GM19455 (cell line): ENCODE results near the gene FGD2.
"Not testable (repeated sequence)": the region's sequence is repeated elsewhere in the genome, so short reads cannot be mapped to it uniquely, and the experiment has no call there.

Experiments used
- ATAC-seq: cut with Tn5 transposase; IDR thresholded peaks from one replicate; pipeline ENCODE4 v1.9.1; 2021; ENCODE audit not compliant: unreplicated experiment

The FGD2 gene

DNA sequence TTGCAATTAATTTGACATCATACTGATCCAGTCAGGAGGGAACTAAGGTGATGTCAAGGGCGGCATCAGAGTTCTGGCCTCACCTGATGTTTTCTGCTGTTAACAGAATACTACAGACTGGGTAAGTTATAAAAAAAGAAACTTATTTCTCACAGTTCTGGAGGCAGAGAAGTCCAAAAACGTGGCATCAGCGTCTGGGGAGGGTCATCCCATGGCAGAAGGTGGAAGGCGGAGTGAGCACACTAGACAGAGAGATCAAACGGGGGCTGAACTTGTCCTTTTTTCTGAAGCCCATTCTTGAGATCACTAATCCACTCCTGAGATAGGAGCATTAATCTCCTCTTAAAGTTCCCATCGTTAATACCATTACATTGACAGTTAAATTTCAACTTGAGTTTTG is 16.2 kb upstream of the FGD2 start:
- no peak for ATAC-seq

DNA sequence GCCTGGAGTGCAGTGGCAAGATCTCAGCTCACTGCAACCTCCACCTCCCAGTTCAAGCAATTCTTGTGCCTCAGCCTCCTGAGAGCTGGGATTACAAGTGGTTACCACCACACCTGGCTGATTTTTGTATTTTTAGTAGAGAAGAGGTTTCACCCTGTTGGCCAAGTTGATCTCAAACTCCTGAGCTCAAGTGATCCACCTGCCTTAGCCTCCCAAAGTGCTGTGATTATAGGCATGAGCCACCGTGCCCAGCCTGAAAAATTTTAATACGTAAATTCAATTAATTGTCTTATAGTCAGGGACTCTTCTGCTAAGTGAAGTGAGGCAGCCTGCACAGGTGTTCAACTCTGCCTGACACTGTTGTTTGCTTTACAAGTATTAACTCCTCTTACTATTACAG is 15.1 kb upstream of the FGD2 start:
- ATAC-seq: not testable (repeated sequence)

DNA sequence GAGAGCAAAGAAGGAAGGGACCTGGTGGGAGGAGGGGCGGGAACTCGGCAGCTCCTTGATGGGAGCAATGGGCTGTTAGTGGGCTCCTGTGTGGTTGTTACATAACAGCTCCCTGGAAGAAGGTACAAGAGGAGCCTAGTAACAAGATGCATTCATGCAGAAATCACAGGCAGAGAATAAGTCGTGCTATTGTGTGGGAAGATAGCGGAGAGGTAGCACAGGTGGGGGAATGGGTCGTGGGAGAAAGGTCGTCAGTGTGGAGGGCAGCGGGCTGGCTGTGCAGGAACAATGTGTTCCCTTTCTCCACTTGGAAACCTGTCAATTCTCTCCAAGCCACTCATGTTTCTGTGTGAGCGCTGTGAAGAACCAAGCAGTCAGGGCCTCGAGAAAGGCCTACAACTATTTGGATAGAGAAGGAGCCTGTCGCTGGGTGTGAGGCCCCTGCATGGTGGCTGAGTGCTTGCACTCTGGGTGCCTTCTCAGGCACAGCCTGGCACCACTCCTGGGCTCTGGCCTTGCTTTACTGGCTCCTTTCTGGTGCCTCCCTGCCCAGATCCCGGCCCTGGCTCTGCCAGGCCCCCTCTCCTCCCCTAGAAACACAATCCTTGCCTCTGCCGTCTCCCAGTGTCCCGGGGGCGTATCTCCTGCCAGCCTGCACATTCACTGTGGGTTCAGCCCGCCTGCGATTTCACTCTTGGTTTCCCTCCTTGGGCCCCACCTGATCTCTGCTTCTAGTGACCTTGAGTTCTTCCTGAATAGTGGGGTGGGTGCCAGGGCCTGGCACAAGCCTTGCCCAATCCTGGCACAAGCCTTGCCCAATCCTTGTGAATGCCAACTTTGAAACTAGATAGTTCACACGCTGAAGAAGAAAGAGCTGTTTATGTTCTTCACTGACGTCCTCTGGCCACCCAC is 7.4 kb upstream of the FGD2 start:
- no peak for ATAC-seq

DNA sequence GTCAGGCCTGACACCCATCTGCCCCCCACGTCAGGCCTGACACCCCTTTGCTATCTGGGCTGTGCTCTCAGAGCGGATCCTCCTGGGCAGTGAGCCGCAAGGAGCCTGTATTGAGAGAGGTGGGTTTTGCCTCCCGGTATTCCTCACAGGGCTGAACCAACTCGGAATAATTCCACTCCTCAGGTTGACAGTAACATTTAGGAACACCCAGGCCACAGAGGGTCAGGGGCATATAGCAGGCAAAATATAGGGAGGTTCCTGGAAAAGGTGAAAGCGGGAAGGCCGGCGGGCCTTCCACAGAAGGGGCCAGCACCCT is 6.8 kb upstream of the FGD2 start:
- no peak for ATAC-seq

GRCh38 chr6:36999061-36999750 is 6.2 kb upstream of the FGD2 start:
- ATAC-seq: no peak

DNA sequence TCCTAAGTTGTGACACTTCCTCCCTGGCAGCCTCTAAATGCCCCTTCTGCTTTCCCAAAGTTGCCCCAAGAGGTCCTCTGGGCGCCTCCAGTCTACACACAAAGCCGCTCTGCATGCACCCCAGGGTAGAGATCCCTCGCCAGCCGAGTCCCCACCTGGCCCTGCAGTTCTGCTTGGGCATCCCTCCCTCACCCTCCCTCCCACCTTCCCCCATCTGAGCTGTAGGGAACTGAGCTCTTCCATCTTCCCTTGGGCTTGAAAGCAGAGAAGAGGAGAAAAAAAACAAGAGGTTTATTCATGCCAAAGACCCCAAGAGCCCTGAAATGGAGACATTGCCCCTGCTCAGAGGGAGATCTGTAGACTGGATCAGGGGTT is 5.7 kb upstream of the FGD2 start:
- ATAC-seq: no peak

GRCh38 chr6:37004044-37004980 is 1.1 kb upstream of the FGD2 start:
- no peak for ATAC-seq

DNA sequence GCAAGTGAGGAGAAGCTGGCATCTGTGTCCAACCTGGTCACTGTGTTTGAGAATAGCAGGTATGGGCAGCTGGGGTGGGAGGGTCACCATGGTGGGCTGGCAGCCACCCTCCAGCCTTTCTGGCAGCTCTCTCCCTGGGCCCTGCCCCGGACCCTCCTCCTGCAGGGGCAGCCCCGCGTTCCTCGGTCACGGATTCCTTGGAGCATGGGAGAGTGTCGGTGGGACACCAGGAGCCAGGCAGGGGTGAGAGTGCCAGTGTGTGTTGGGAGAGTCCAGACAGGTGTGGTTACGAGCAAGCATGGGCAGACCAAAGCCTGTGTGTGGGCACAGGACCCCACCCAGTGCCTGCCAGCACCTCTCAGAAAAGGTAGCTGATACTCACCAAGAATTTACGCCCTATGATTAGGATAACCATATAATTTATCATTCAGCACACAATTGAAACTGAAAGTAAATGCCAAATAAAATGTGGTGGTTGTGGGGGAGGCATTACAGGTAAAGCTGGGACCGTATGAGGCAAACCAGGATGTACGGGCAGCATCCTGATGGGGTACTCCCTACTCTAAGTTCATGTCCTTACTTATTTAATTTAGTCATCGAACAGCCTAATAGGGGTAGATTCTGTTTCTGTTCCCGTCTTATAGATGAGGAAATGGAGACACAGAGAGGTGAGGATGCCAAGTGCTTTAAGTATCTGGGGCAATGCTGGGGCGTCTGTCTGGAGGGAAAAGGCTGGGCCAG is 542 bp downstream of the FGD2 start:
- ATAC-seq: no peak

DNA sequence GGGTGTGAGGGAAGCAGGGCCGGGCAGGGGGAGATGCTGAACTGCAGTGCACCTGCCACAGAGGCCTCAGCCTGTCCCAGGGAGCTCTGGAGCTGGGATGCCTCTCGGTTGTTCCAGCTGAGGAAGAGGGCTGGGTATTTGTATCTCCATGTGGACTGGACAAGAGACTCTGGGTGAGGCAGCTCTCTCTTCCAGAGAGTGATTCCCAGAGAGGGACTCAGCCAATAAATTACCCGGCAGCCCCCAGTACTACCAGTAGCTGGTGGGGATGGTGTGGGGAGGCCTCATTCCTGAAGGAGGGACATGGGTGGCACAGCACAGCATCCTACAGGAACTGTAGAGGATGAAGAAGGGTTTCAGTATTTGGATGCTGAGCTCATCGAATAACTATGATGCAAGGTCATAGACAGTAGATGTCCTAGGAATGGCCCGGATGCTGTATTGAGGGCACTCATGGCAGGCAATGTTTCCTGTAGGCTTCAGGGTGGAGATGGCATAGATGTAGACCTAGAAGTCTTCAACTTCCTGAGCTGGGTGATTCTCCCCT is 1.4 kb downstream of the FGD2 start:
- ATAC-seq: no peak

DNA sequence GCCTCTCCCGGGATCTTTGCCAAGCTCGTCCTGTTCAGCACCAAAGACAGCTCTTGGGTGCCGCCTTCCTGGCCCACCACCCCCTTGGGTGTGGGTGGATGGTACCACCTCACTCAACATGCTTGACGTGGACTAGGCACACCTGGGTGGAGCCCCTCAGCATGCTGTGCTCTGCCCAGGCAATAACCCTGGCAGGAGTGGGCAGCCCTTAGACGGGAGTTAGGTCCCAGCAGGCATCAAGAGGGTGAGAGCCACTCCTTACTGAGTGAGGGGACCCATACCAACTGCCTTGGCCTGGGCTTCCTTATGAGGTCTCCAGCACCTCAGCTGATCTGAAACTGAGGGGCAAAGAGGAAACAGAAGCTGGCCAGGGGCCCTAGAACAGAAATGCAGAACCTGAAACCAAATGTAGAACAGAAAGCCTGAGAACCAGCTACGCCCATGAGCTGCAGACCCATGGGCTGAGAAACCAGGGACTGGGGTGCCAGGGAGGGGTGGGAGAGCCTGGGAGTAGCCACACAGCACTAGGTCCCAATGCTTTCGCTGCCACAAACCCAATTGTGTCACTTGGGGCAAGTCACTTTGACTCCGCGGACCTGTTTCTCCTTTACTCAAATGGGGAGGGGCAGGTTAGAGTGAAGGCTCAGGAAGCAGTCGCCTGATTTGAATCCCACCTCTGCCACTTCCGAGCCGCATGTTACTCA is 2.0 kb downstream of the FGD2 start:
- no peak for ATAC-seq

GRCh38 chr6:37008484-37009465 is 3.3 kb downstream of the FGD2 start:
- ATAC-seq: no peak

DNA sequence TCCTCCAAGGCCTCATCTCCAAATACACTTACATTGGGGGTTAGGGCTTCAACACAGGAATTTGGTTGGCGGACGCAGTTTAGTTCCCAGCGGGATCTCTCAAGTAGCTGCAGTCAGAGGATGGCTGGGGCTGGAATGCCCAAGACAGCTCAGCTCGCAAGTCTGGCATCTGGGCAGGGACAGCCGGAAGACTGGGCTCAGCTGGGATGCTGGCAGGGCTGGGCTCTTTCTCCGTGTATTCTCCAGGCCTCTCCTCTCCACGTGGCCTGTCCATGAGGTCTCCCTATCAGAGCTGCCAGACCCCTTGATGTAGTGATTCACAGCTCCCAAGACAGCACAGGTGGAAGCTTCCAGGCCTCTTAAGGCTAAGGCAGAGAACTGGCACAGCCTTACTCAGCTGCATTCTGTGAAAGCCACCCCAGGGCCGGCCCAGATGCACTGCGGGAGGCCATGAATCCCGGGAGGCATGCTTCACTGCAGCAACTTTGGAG is 5.0 kb downstream of the FGD2 start:
- no peak for ATAC-seq

DNA sequence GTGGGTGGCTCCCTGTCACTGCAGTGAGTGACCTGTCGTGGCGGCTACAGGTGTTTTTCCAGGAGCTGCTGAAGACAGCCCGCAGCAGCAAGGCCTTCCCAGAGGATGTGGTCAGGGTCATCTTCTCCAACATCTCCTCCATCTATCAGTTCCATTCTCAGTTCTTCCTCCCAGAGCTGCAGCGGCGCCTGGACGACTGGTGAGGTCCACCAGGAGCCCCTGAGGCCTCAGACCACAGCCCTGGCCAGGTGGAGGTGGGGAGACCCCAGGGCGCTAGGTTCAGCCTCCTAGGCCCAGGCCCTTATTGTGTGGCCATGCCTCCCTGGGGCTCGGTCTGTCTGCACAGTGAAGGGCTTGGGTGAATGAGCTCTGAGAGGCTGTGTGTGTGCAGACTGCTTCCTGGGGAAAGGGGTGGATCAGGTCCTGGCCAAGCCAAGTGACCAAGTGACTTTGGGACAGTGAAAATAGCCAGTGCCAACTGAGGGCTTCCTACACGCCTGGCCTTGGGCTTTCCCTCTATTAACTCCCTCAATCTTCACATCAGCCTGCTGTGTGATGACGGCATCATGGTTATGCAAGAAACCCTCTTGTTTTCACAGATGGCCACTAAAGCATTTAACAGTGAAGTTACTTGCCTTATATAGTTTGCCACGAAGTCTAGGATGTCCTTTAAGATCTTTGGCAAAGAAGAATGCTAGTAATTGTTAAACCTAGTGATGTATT is 6.4 kb downstream of the FGD2 start:
- no peak for ATAC-seq

DNA sequence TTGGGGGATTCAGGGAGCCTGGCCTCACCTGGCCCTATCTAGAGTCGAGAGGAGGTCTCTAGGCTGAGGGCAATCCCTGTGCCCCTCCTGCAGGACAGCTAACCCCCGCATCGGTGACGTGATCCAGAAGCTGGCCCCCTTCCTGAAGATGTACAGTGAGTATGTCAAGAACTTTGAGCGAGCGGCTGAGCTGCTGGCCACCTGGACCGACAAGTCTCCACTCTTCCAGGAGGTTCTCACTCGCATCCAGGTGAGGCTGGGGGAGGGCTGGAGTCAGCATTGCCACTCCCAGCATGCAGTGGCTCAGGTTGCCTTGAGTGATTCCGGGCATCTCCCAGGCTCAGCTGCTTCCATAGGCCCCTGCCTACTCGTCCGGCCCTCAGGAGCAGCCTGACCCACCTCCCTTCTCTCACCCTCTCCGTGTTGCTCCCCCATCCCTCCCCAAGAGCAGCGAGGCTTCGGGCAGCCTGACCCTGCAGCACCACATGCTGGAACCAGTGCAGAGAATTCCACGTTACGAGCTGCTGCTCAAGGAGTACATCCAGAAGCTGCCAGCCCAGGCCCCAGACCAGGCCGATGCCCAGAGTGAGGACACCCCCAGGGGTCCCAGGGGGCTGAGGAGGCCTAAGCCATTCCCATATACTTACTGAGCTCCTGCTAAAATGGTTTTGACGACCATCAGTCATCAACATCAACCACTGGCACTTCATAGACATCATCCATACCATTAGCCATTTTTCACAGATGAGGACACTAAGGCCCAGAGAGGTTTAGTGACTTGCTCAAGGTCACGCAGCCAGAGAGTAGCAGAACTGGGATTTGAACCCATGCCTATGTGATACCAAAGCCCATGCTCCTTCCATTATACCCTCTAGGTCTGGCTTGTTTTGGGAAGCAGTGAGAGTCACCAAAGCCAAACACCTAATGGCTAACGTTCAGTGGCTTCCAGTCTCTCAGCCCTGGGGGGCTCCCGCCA is 8.3 kb downstream of the FGD2 start:
- ATAC-seq: no peak

DNA sequence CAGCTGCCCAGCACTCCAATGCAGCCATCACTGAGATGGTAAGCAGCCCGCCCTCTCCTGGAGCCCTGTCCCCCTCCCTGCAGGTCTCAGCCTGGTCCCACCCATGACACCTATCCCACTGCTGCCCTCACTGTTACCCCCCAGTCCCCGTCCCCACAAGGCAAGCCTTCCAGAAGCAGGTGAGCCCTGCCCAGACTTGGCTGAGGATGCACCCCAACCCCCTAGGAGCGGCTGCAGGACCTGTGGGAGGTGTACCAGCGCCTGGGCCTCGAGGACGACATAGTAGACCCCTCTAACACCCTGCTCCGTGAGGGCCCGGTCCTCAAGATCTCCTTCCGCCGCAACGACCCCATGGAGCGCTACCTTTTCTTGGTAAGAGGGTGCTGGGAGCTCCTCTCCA is 9.2 kb downstream of the FGD2 start:
- ATAC-seq: no peak

- no peak for ATAC-seq
Measured at GRCh38 chr6:37015532-37015931, 10.1 kb downstream of the FGD2 start.

GRCh38 chr6:37016995-37017394 is 11.5 kb downstream of the FGD2 start:
- no peak for ATAC-seq
